Esophagus squamous epithelium (tissue), 5 donors: ENCODE data around the gene ACTRT2. TPM values are rescaled to one million over a fixed set of nuclear protein-coding genes. Genes with fewer than 3 reads are reported as not detected.

Experiments used
- DNase-seq: peaks from one replicate; lab custom pipeline; 2025; lab: John Stamatoyannopoulos, UW
- H3K27ac ChIP-seq, 4 donors: fragments of 200-600 bp; sonication (generic); one replicate each; pipeline ENCODE4 v1.5.1; 2016 to 2019; ENCODE audit warnings: mild to moderate bottlenecking in 1 of 4
- H3K27me3 ChIP-seq, 4 donors: fragments of 200-600 bp; sonication (generic); 1 replicate in 3 of 4; 2 replicates in 1 of 4; pipeline versions ENCODE4 v1.5.1 to v1.6.0; 2017 to 2021; ENCODE audit warnings: antibody characterized with exemption in 1 of 4
- H3K36me3 ChIP-seq, 3 donors: fragments of 200-600 bp; sonication (generic); one replicate each; pipeline ENCODE4 v1.5.1; 2016 to 2019
- H3K4me1 ChIP-seq, 3 donors: fragments of 200-600 bp; sonication (generic); one replicate each; pipeline ENCODE4 v1.5.1; 2017 to 2019
- H3K4me3 ChIP-seq, 4 donors: fragments of 200-600 bp; sonication (generic); 1 replicate in 3 of 4; 2 replicates in 1 of 4; pipeline ENCODE4 v1.5.1; 2016 to 2019; ENCODE audit warnings: mild to moderate bottlenecking in 2 of 4, moderate library complexity in 1 of 4
- H3K9me3 ChIP-seq, 3 donors: fragments of 200-600 bp; sonication (generic); one replicate each; pipeline ENCODE4 v1.5.1; 2016 to 2019
- CTCF ChIP-seq, 6 experiments: fragments of 450-650 bp in 4 of 6; fragments of 200-600 bp in 2 of 6; sonication (generic) in 2 of 6; IDR thresholded peaks; one replicate each; pipeline ENCODE4 v1.5.1; 2016 to 2019; ENCODE audit warnings: antibody characterized with exemption in 6 of 6, mild to moderate bottlenecking in 4 of 6, moderate library complexity in 4 of 6
- POLR2A ChIP-seq, 4 donors: fragments of 450-650 bp; IDR thresholded peaks; one replicate each; pipeline ENCODE4 v1.6.1; 2017; ENCODE audit warnings: antibody characterized with exemption in 4 of 4, mild to moderate bottlenecking in 4 of 4, moderate library complexity in 3 of 4
- WGBS, 2 donors: methylation state at CpG; one replicate each; pipeline ENCODE4 v1.1.5; 2018; 5-methylcytosine and 5-hydroxymethylcytosine counted together
- intact Hi-C: fragments of 100-400 bp; cut with DNase I; formaldehyde crosslinking; loops from one replicate; pipeline ENCODE4 v1.15.0; 2022
- total RNA-seq, 4 donors: library from RNA; depleted of rRNA; stranded (reverse); fragments of >200 nt; gene quantifications; one replicate each; pipeline ENCODE4 v1.1.0, GENCODE V29; 2016
- donor health status: DM: yes; HTN: yes; CAD: no.

Gene ACTRT2
- total RNA-seq, 4 donors from 2014 or later, result not detected

GRCh38 chr1:3061981-3062615 is 40.8 kb downstream of the ACTRT2 start:
- peaks cover 23 to 96% (median 41%) of the 10 kb centered on the region in 4 donors for H3K27me3 ChIP-seq
- intact Hi-C loops, result no loop called here
- no peak for TF ChIP-seq POLR2A (IDR thresholded peaks at IDR 0.05)
- TF ChIP-seq CTCF (IDR thresholded peaks at IDR 0.05), result no peak
- no peaks in the 10 kb centered on the region for H3K36me3 ChIP-seq
- peaks cover 8 to 21% (median 13%) of the 10 kb centered on the region in 3 donors for H3K4me1 ChIP-seq
- 26 to 30% methylated on average over 15 to 18 of the region's 21 CpGs for WGBS, 2 donors
- no peak overlapping the region for H3K27ac ChIP-seq
- no peaks in the 10 kb centered on the region for H3K9me3 ChIP-seq
- H3K4me3 ChIP-seq, result no peak overlapping the region
- no peak for DNase-seq

GRCh38 chr1:3062616-3063378 is 41.5 kb downstream of the ACTRT2 start:
- peaks cover 27 to 98% (median 48%) of the 10 kb centered on the region in 4 donors for H3K27me3 ChIP-seq
- no peaks in the 10 kb centered on the region for H3K9me3 ChIP-seq
- WGBS, 2 donors, result 48 to 62% methylated on average over 4 to 5 of the region's 50 CpGs
- intact Hi-C loops, result no loop called here
- TF ChIP-seq CTCF (IDR thresholded peaks at IDR 0.05) (no peak), POLR2A (IDR thresholded peaks at IDR 0.05) (no peak)
- H3K4me3 ChIP-seq, result peak overlapping the region in 2 of 4 donors; percentile 28 to 52
- H3K27ac ChIP-seq, result no peak overlapping the region
- DNase-seq, result no peak
- H3K4me1 ChIP-seq, result peaks cover 11 to 28% (median 16%) of the 10 kb centered on the region in 3 donors
- no peaks in the 10 kb centered on the region for H3K36me3 ChIP-seq

- Histone ChIP-seq H3K4me3 (peak overlapping the region in 3 of 4 donors; percentile 1 to 52 (median 28)), H3K4me1 (peaks cover 20 to 36% (median 23%) of the 10 kb centered on the region in 3 donors), H3K27ac (no peak overlapping the region), H3K36me3 (no peaks in the 10 kb centered on the region), H3K27me3 (peaks cover 36 to 98% (median 54%) of the 10 kb centered on the region in 4 donors), H3K9me3 (no peaks in the 10 kb centered on the region)
- DNase-seq, result no peak
- no peak for TF ChIP-seq POLR2A (IDR thresholded peaks at IDR 0.05)
- no peak for TF ChIP-seq CTCF (IDR thresholded peaks at IDR 0.05)
- intact Hi-C loops, result no loop called here
- WGBS, 2 donors, result 37 to 39% methylated on average over 7 to 18 of the region's 91 CpGs
Measured at GRCh38 chr1:3063379-3064295, 42.4 kb downstream of the ACTRT2 start.

- no peak for TF ChIP-seq POLR2A (IDR thresholded peaks at IDR 0.05)
- no peak for TF ChIP-seq CTCF (IDR thresholded peaks at IDR 0.05)
- H3K27me3 ChIP-seq, result peaks cover 38 to 97% (median 54%) of the 10 kb centered on the region in 4 donors
- H3K4me1 ChIP-seq, result peaks cover 23 to 41% (median 26%) of the 10 kb centered on the region in 3 donors
- H3K9me3 ChIP-seq, result no peaks in the 10 kb centered on the region
- no peaks in the 10 kb centered on the region for H3K36me3 ChIP-seq
- H3K27ac ChIP-seq, result no peak overlapping the region
- H3K4me3 ChIP-seq, result no peak overlapping the region
- intact Hi-C loops, result no loop called here
- WGBS, 2 donors, result 63 to 66% methylated on average over 8 to 11 of the region's 17 CpGs
- no peak for DNase-seq
Measured at GRCh38 chr1:3064296-3064850, 43.1 kb downstream of the ACTRT2 start.
